Uterus (tissue), 2 donors: ENCODE data around the gene PLIN5.

Experiments used
- CTCF ChIP-seq, 4 experiments: fragments of 200-600 bp in 2 of 4; fragments of 450-650 bp in 2 of 4; sonication (generic) in 2 of 4; IDR thresholded peaks; one replicate each; pipeline ENCODE4 v1.5.1; 2016 to 2019; ENCODE audit warnings: antibody characterized with exemption in 4 of 4, mild to moderate bottlenecking in 2 of 4, moderate library complexity in 1 of 4
- POLR2A ChIP-seq, 2 donors: fragments of 450-650 bp; IDR thresholded peaks; one replicate each; pipeline ENCODE4 v1.6.1; 2016; ENCODE audit warnings: antibody characterized with exemption in 2 of 2, mild to moderate bottlenecking in 1 of 2, moderate library complexity in 1 of 2

- TF ChIP-seq CTCF (IDR thresholded peaks at IDR 0.05) (no peak), POLR2A (IDR thresholded peaks at IDR 0.05) (no peak)
Measured at GRCh38 chr19:4578552-4579248, 43.7 kb upstream of the PLIN5 start.
